Loucy (cell line): Measurements from ENCODE around the gene TMOD1.

Experiments used
- EZH2phosphoT487 ChIP-seq: fragments of 200-600 bp; IDR thresholded peaks from 2 replicates; pipeline ENCODE4 v1.6.1; 2018; ENCODE audit warnings: antibody characterized with exemption, mild to moderate bottlenecking, moderate library complexity, borderline replicate concordance
- TF ChIP-seq, protein P1 (sequence below): fragments of 200-600 bp; sonication (generic); conservative IDR thresholded peaks from 2 replicates; pipeline ENCODE4 v1.5.1; 2014; ENCODE audit warnings: mild to moderate bottlenecking, antibody characterized with exemption, low read length

GRCh38 chr9:97630591-97630990 is 129.1 kb downstream of the TMOD1 start:
- TF ChIP-seq, protein P1, sequence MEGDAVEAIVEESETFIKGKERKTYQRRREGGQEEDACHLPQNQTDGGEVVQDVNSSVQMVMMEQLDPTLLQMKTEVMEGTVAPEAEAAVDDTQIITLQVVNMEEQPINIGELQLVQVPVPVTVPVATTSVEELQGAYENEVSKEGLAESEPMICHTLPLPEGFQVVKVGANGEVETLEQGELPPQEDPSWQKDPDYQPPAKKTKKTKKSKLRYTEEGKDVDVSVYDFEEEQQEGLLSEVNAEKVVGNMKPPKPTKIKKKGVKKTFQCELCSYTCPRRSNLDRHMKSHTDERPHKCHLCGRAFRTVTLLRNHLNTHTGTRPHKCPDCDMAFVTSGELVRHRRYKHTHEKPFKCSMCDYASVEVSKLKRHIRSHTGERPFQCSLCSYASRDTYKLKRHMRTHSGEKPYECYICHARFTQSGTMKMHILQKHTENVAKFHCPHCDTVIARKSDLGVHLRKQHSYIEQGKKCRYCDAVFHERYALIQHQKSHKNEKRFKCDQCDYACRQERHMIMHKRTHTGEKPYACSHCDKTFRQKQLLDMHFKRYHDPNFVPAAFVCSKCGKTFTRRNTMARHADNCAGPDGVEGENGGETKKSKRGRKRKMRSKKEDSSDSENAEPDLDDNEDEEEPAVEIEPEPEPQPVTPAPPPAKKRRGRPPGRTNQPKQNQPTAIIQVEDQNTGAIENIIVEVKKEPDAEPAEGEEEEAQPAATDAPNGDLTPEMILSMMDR = no peak
- no peak for TF ChIP-seq EZH2phosphoT487
